CD4-positive, alpha-beta T cell (primary cell): Measurements from ENCODE around the gene SIRPB2. TPM values are rescaled to one million over a fixed set of nuclear protein-coding genes. Genes with fewer than 3 reads are reported as not detected.

Source experiments
- ATAC-seq: fragments of 200-7000 bp; cut with Tn5 transposase; one replicate; pipeline ENCODE4 v1.10.0; 2022; ENCODE audit warnings: mild to moderate bottlenecking; ENCODE audit not compliant: poor library complexity
- CTCF ChIA-PET: fragments of 350-600 bp; sonication (Branson Sonifier 250); formaldehyde crosslinking; loops from one replicate; lab custom pipeline; 2021; ENCODE audit warnings: antibody characterized with exemption, inconsistent platforms; lab: Charles Lee
- POLR2A ChIA-PET: fragments of 350-600 bp; sonication (Branson Sonifier 250); formaldehyde crosslinking; loops from one replicate; lab custom pipeline; 2021; ENCODE audit warnings: antibody characterized with exemption, inconsistent platforms; lab: Charles Lee
- DNase-seq, 14 experiments: peaks; one replicate each; pipeline ENCODE4 v3.0.0-alpha.2; 2013 to 2020; ENCODE audit warnings: mixed read lengths in 2 of 14
- H3K27ac ChIP-seq, 2 donors: one replicate each; pipeline versions ENCODE4 v1.5.1 to v1.7.0; 2013; ENCODE audit warnings: low read length in 2 of 2, low read depth in 1 of 2, mild to moderate bottlenecking in 1 of 2
- H3K27me3 ChIP-seq, 2 experiments: 1 replicate in 1 of 2; 2 replicates in 1 of 2; pipeline versions ENCODE4 v1.6.1 to v1.7.0; 2013; ENCODE audit warnings: low read length in 2 of 2, control low read depth in 1 of 2, mild to moderate bottlenecking in 1 of 2, moderate library complexity in 1 of 2; ENCODE audit not compliant: insufficient read depth in 2 of 2, control insufficient read depth in 1 of 2
- H3K36me3 ChIP-seq: one replicate; pipeline ENCODE4 v1.6.1; 2013; ENCODE audit warnings: low read length, control low read depth; ENCODE audit not compliant: insufficient read depth
- H3K4me1 ChIP-seq: one replicate; pipeline ENCODE4 v1.6.1; 2013; ENCODE audit warnings: low read length, control low read depth; ENCODE audit not compliant: insufficient read depth
- H3K4me3 ChIP-seq: one replicate; pipeline ENCODE4 v1.5.1; 2013; ENCODE audit warnings: mild to moderate bottlenecking, low read length, moderate library complexity
- H3K9me3 ChIP-seq, 2 experiments: 1 replicate in 1 of 2; 2 replicates in 1 of 2; pipeline versions ENCODE4 v1.6.1 to v1.7.0; 2013; ENCODE audit warnings: low read length in 2 of 2, mild to moderate bottlenecking in 2 of 2, control low read depth in 1 of 2, moderate library complexity in 1 of 2; ENCODE audit not compliant: control insufficient read depth in 1 of 2, insufficient read depth in 1 of 2
- H3K27ac Mint-ChIP-seq: one replicate; pipeline ENCODE4 v1.8.0; 2020; ENCODE audit warnings: mixed read lengths
- H3K27me3 Mint-ChIP-seq: one replicate; pipeline ENCODE4 v1.8.0; 2021; ENCODE audit warnings: mixed read lengths
- H3K36me3 Mint-ChIP-seq: one replicate; pipeline ENCODE4 v1.8.0; 2021; ENCODE audit warnings: low read depth, mixed read lengths
- H3K4me1 Mint-ChIP-seq: one replicate; pipeline ENCODE4 v1.8.0; 2021; ENCODE audit warnings: low read depth, mixed read lengths
- H3K4me3 Mint-ChIP-seq: one replicate; pipeline ENCODE4 v1.8.0; 2020; ENCODE audit warnings: mild to moderate bottlenecking, mixed read lengths
- H3K9me3 Mint-ChIP-seq: one replicate; pipeline ENCODE4 v1.8.0; 2020; ENCODE audit warnings: mixed read lengths
- CTCF ChIP-seq: fragments of 200-600 bp; IDR thresholded peaks from one replicate; pipeline ENCODE4 v1.8.0; 2022; ENCODE audit warnings: antibody characterized with exemption, mild to moderate bottlenecking
- intact Hi-C, 2 experiments: fragments of 100-400 bp; cut with DNase I in 1 of 2; cut with micrococcal nuclease in 1 of 2; formaldehyde crosslinking; loops; one replicate each; pipeline versions ENCODE4 v1.15.1 to v1.9.0; 2023 to 2025; cut with DNase I, micrococcal nuclease
- total RNA-seq, 174 experiments: library from RNA in 2 of 174; stranded (reverse) in 2 of 174; gene quantifications; one replicate each; pipeline ENCODE4 v1.2.3 and lab custom pipeline; 2021 to 2026

The SIRPB2 gene
- total RNA-seq, 2 experiments from 2014 or later: 0.20 to 0.49 TPM

- no peak for ATAC-seq
- ChIA-PET CTCF (interaction anchor here (1.6 kb wide), 1 partner anchor 14 kb away, joined by 8 read pairs; no protein-coding TSS in a partner anchor), POLR2A (interaction anchor here (0.8 kb wide), 1 partner anchor 19 kb away, joined by 3 read pairs; no protein-coding TSS in a partner anchor)
- Histone ChIP-seq H3K4me3 (peak overlapping the region; percentile 19), H3K27me3 (no peaks in the 10 kb centered on the region), H3K27ac (no peak overlapping the region), H3K36me3 (no peaks in the 10 kb centered on the region), H3K9me3 (no peaks in the 10 kb centered on the region), H3K4me1 (no peaks in the 10 kb centered on the region)
- no peak overlapping the region for H3K27ac Mint-ChIP-seq
- H3K4me3 Mint-ChIP-seq: no peak overlapping the region
- peaks cover 6% of the 10 kb centered on the region for H3K4me1 Mint-ChIP-seq
- TF ChIP-seq CTCF: no peak
- no peaks in the 10 kb centered on the region for H3K36me3 Mint-ChIP-seq
- H3K27me3 Mint-ChIP-seq: peaks cover 52% of the 10 kb centered on the region
- intact Hi-C loops: no loop called here
- no peaks in the 10 kb centered on the region for H3K9me3 Mint-ChIP-seq
- no peak for DNase-seq
Measured at GRCh38 chr20:1489325-1489724, 1.9 kb downstream of the SIRPB2 start.

- Mint-ChIP-seq H3K9me3 (no peaks in the 10 kb centered on the region), H3K4me1 (peaks cover 4% of the 10 kb centered on the region), H3K36me3 (no peaks in the 10 kb centered on the region), H3K27me3 (peaks cover 74% of the 10 kb centered on the region), H3K27ac (no peak overlapping the region), H3K4me3 (no peak overlapping the region)
- no peak for TF ChIP-seq CTCF
- Histone ChIP-seq H3K27ac (no peak overlapping the region), H3K9me3 (no peaks in the 10 kb centered on the region), H3K4me3 (no peak overlapping the region), H3K36me3 (no peaks in the 10 kb centered on the region), H3K4me1 (no peaks in the 10 kb centered on the region), H3K27me3 (peaks cover 0 to 10% of the 10 kb centered on the region in 2 experiments)
- DNase-seq (no peak), ATAC-seq (no peak)
- ChIA-PET CTCF (interaction anchor here (1.2 kb wide), 1 partner anchor 17 kb away, joined by 3 read pairs; no protein-coding TSS in a partner anchor), POLR2A (no interaction called here)
- intact Hi-C loops: no loop called here
Measured at GRCh38 chr20:1486566-1486965, 4.7 kb downstream of the SIRPB2 start.

GRCh38 chr20:1484438-1485116 is 6.6 kb downstream of the SIRPB2 start:
- Mint-ChIP-seq H3K4me1 (no peaks in the 10 kb centered on the region), H3K36me3 (no peaks in the 10 kb centered on the region), H3K27me3 (peaks cover 66% of the 10 kb centered on the region), H3K4me3 (no peak overlapping the region), H3K9me3 (no peaks in the 10 kb centered on the region), H3K27ac (no peak overlapping the region)
- Histone ChIP-seq H3K27me3 (peaks cover 0 to 10% of the 10 kb centered on the region in 2 experiments), H3K9me3 (no peaks in the 10 kb centered on the region), H3K4me1 (no peaks in the 10 kb centered on the region), H3K36me3 (no peaks in the 10 kb centered on the region), H3K4me3 (no peak overlapping the region), H3K27ac (no peak overlapping the region)
- TF ChIP-seq CTCF: no peak
- ChIA-PET POLR2A (no interaction called here), CTCF (no interaction called here)
- no peak for ATAC-seq
- intact Hi-C loops: no loop called here
- no peak for DNase-seq
